HEK293 (cell line): ENCODE measurements around the gene ACOD1.
"Not testable (repeated sequence)": the region's sequence is repeated elsewhere in the genome, so short reads cannot be mapped to it uniquely, and the experiment has no call there.

Experiments
- CTCF ChIA-PET: fragments of 350-600 bp; formaldehyde crosslinking; extraction: SDS; loops from one replicate; lab custom pipeline; 2021; ENCODE audit warnings: antibody characterized with exemption; lab: Yijun Ruan, JAX
- POLR2A ChIA-PET: fragments of 300-600 bp; formaldehyde crosslinking; extraction: SDS; loops from one replicate; lab custom pipeline; 2020; ENCODE audit warnings: antibody characterized with exemption, inconsistent platforms; lab: Yijun Ruan, JAX
- H3K27ac ChIP-seq: fragments of 200-500 bp; sonication (Bioruptor generic); 2 replicates; pipeline ENCODE4 v1.5.1; 2014; ENCODE audit warnings: low read depth, low read length, control low read depth, inconsistent platforms; ENCODE audit errors: extremely low read depth
- H3K36me3 ChIP-seq, 2 experiments: fragments of 200-500 bp in 1 of 2; sonication (Bioruptor generic) in 1 of 2; 1 replicate in 1 of 2; 2 replicates in 1 of 2; pipeline ENCODE4 v1.5.1; 2014 to 2017; ENCODE audit warnings: inconsistent platforms in 2 of 2, low read length in 2 of 2; ENCODE audit not compliant: control insufficient read depth in 2 of 2, insufficient read depth in 1 of 2
- H3K4me1 ChIP-seq: fragments of 200-500 bp; sonication (Bioruptor generic); 2 replicates; pipeline ENCODE4 v1.5.1; 2014; ENCODE audit warnings: mild to moderate bottlenecking, low read length, inconsistent platforms; ENCODE audit not compliant: control insufficient read depth, insufficient read depth
- H3K4me3 ChIP-seq: 2 replicates; pipeline ENCODE4 v1.5.1; 2011; ENCODE audit warnings: low read depth, mild to moderate bottlenecking, control low read depth, low read length, moderate library complexity
- H3K9me3 ChIP-seq: fragments of 200-500 bp; sonication (Bioruptor generic); 2 replicates; pipeline ENCODE4 v1.5.1; 2014; ENCODE audit warnings: low read depth, low read length, inconsistent platforms; ENCODE audit not compliant: control insufficient read depth, insufficient read depth
- BCL11A ChIP-seq: fragments of 450-650 bp; formaldehyde crosslinking; IDR thresholded peaks from 2 replicates; pipeline ENCODE4 v1.5.1; 2016; ENCODE audit warnings: low read depth, missing biosample characterization, missing genetic modification characterization
- FEZF1 ChIP-seq: fragments of 450-650 bp; formaldehyde crosslinking; IDR thresholded peaks from 2 replicates; pipeline ENCODE4 v1.5.1; 2016; ENCODE audit warnings: missing biosample characterization, missing genetic modification characterization
- GLI4 ChIP-seq: fragments of 450-650 bp; formaldehyde crosslinking; IDR thresholded peaks from 2 replicates; pipeline ENCODE4 v1.5.1; 2016; ENCODE audit warnings: missing biosample characterization, missing genetic modification characterization
- KLF10 ChIP-seq: fragments of 450-650 bp; IDR thresholded peaks from 2 replicates; pipeline ENCODE4 v1.5.1; 2018; ENCODE audit warnings: missing biosample characterization, mild to moderate bottlenecking, missing genetic modification characterization
- MEIS1 ChIP-seq: sonication (generic); formaldehyde crosslinking; IDR thresholded peaks from 2 replicates; pipeline ENCODE4 v1.8.1; 2022; ENCODE audit warnings: missing genetic modification reagents, mild to moderate bottlenecking, borderline replicate concordance
- SETDB1 ChIP-seq: IDR thresholded peaks from one replicate; pipeline ENCODE4 v1.6.1; 2017; ENCODE audit warnings: mild to moderate bottlenecking, low read length, moderate library complexity, mixed read lengths; ENCODE audit not compliant: insufficient read length
- TCF7L2 ChIP-seq: IDR thresholded peaks from 2 replicates; pipeline ENCODE4 v1.6.1; 2011; ENCODE audit warnings: low read depth, mild to moderate bottlenecking, inconsistent platforms, low read length, moderate library complexity, borderline replicate concordance
- TRIM28 ChIP-seq: IDR thresholded peaks from 2 replicates; pipeline ENCODE4 v1.6.1; 2011; ENCODE audit warnings: low read length, control low read depth, borderline replicate concordance
- ZFP37 ChIP-seq: fragments of 450-650 bp; formaldehyde crosslinking; IDR thresholded peaks from 2 replicates; pipeline ENCODE4 v1.5.1; 2016; ENCODE audit warnings: missing biosample characterization, missing genetic modification characterization
- ZIC2 ChIP-seq: fragments of 450-650 bp; formaldehyde crosslinking; IDR thresholded peaks from 2 replicates; pipeline ENCODE4 v1.5.1; 2016; ENCODE audit warnings: missing biosample characterization, missing genetic modification characterization
- ZNF133 ChIP-seq: fragments of 450-650 bp; formaldehyde crosslinking; IDR thresholded peaks from 2 replicates; pipeline ENCODE4 v1.5.1; 2016; ENCODE audit warnings: missing biosample characterization, missing genetic modification characterization
- ZNF221 ChIP-seq: fragments of 450-650 bp; formaldehyde crosslinking; IDR thresholded peaks from 2 replicates; pipeline ENCODE4 v1.5.1; 2017; ENCODE audit warnings: missing biosample characterization, missing genetic modification characterization, borderline replicate concordance
- ZNF23 ChIP-seq: fragments of 450-650 bp; formaldehyde crosslinking; IDR thresholded peaks from 2 replicates; pipeline ENCODE4 v1.5.1; 2016; ENCODE audit warnings: missing biosample characterization, missing genetic modification characterization, borderline replicate concordance
- ZNF311 ChIP-seq: fragments of 450-650 bp; formaldehyde crosslinking; IDR thresholded peaks from 2 replicates; pipeline ENCODE4 v1.5.1; 2017; ENCODE audit warnings: missing biosample characterization, missing genetic modification characterization, borderline replicate concordance
- ZNF501 ChIP-seq: fragments of 450-650 bp; formaldehyde crosslinking; IDR thresholded peaks from 2 replicates; pipeline ENCODE4 v1.5.1; 2016; ENCODE audit warnings: missing biosample characterization, missing genetic modification characterization
- ZNF558 ChIP-seq: fragments of 450-650 bp; formaldehyde crosslinking; IDR thresholded peaks from 2 replicates; pipeline ENCODE4 v1.5.1; 2016; ENCODE audit warnings: missing biosample characterization, missing genetic modification characterization
- ZNF610 ChIP-seq: fragments of 450-650 bp; formaldehyde crosslinking; IDR thresholded peaks from 2 replicates; pipeline ENCODE4 v1.5.1; 2016; ENCODE audit warnings: missing biosample characterization, missing genetic modification characterization, borderline replicate concordance
- ZNF658 ChIP-seq: fragments of 450-650 bp; formaldehyde crosslinking; IDR thresholded peaks from 2 replicates; pipeline ENCODE4; 2016; ENCODE audit warnings: missing biosample characterization, missing genetic modification characterization
- ZNF776 ChIP-seq: fragments of 450-650 bp; formaldehyde crosslinking; IDR thresholded peaks from 2 replicates; pipeline ENCODE4 v1.5.0; 2017; ENCODE audit warnings: missing biosample characterization, missing genetic modification characterization, borderline replicate concordance
- ZNF785 ChIP-seq: fragments of 450-650 bp; formaldehyde crosslinking; IDR thresholded peaks from 2 replicates; pipeline ENCODE4 v1.5.1; 2016; ENCODE audit warnings: missing biosample characterization, missing genetic modification characterization
- ZSCAN30 ChIP-seq: fragments of 450-650 bp; IDR thresholded peaks from 2 replicates; pipeline ENCODE4 v1.5.1; 2018; ENCODE audit warnings: missing biosample characterization, mild to moderate bottlenecking, missing genetic modification characterization, moderate library complexity
- TF ChIP-seq, protein P1 (sequence below): fragments of 450-650 bp; formaldehyde crosslinking; IDR thresholded peaks from 2 replicates; pipeline ENCODE4 v1.5.1; 2016; ENCODE audit warnings: missing biosample characterization, missing genetic modification characterization, borderline replicate concordance
- TF ChIP-seq, protein P2 (sequence below): fragments of 450-650 bp; formaldehyde crosslinking; IDR thresholded peaks from 2 replicates; pipeline ENCODE4 v1.5.1; 2016; ENCODE audit warnings: missing biosample characterization, missing genetic modification characterization

The ACOD1 gene

GRCh38 chr13:76958841-76959432 lies 10.6 kb downstream of the ACOD1 start:
- no peak overlapping the region for H3K27ac ChIP-seq
- TF ChIP-seq ZNF558 (no peak), ZNF776 (tag by site-specific recombination) (no peak), ZNF23 (tag by site-specific recombination) (no peak), ZSCAN30 (tag by site-specific recombination) (no peak), ZFP37 (no peak), ZNF133 (tag by site-specific recombination) (no peak), FEZF1 (no peak), BCL11A (tag by site-specific recombination) (no peak), ZNF658 (tag by site-specific recombination) (no peak), ZNF221 (tag by site-specific recombination) (no peak), TCF7L2 (no peak), ZNF501 (tag by site-specific recombination) (no peak), MEIS1 (CRISPR knock-in tag) (no peak), GLI4 (tag by site-specific recombination) (no peak), KLF10 (tag by site-specific recombination) (no peak), ZNF311 (tag by site-specific recombination) (no peak), ZNF785 (tag by site-specific recombination) (no peak), ZIC2 (tag by site-specific recombination) (no peak)
- TF ChIP-seq, protein P1, sequence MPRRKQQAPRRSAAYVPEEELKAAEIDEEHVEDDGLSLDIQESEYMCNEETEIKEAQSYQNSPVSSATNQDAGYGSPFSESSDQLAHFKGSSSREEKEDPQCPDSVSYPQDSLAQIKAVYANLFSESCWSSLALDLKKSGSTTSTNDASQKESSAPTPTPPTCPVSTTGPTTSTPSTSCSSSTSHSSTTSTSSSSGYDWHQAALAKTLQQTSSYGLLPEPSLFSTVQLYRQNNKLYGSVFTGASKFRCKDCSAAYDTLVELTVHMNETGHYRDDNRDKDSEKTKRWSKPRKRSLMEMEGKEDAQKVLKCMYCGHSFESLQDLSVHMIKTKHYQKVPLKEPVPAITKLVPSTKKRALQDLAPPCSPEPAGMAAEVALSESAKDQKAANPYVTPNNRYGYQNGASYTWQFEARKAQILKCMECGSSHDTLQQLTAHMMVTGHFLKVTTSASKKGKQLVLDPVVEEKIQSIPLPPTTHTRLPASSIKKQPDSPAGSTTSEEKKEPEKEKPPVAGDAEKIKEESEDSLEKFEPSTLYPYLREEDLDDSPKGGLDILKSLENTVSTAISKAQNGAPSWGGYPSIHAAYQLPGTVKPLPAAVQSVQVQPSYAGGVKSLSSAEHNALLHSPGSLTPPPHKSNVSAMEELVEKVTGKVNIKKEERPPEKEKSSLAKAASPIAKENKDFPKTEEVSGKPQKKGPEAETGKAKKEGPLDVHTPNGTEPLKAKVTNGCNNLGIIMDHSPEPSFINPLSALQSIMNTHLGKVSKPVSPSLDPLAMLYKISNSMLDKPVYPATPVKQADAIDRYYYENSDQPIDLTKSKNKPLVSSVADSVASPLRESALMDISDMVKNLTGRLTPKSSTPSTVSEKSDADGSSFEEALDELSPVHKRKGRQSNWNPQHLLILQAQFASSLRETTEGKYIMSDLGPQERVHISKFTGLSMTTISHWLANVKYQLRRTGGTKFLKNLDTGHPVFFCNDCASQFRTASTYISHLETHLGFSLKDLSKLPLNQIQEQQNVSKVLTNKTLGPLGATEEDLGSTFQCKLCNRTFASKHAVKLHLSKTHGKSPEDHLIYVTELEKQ: no peak
- TF ChIP-seq, protein P2, sequence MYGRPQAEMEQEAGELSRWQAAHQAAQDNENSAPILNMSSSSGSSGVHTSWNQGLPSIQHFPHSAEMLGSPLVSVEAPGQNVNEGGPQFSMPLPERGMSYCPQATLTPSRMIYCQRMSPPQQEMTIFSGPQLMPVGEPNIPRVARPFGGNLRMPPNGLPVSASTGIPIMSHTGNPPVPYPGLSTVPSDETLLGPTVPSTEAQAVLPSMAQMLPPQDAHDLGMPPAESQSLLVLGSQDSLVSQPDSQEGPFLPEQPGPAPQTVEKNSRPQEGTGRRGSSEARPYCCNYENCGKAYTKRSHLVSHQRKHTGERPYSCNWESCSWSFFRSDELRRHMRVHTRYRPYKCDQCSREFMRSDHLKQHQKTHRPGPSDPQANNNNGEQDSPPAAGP (tag by site-specific recombination): no peak
- POLR2A ChIA-PET: no interaction called here
- no peaks in the 10 kb centered on the region for H3K9me3 ChIP-seq
- no peak overlapping the region for H3K4me3 ChIP-seq
- no peaks in the 10 kb centered on the region for H3K4me1 ChIP-seq
- H3K36me3 ChIP-seq: no peaks in the 10 kb centered on the region
- CTCF ChIA-PET: no interaction called here

DNA sequence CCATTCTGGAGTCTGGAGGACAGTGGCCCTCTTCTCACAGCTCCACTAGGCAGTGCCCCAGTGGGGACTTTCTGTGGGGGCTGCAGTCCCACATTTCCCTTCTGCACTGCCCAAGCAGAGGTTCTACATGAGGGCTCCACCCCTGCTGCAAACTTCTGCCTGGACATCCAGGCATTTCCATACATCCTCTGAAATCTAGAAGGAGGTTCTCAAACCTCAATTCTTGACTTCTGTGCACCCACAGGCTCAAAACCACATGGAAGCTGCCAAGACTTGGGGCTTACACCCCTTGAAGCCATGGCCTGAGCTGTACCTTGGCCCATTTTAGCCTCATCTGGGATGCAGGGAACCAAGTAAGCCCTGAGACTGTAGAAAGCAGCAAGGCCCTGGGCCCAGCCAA lies 11.4 kb downstream of the ACOD1 start:
- H3K4me1 ChIP-seq, POLR2A ChIA-PET, CTCF ChIA-PET, H3K9me3 ChIP-seq, H3K4me3 ChIP-seq, H3K27ac ChIP-seq, H3K36me3 ChIP-seq: not testable (repeated sequence)
- TF ChIP-seq SETDB1 (peak; percentile 96), ZNF610 (tag by site-specific recombination) (0 out of 2 replicates have a peak, but pooled peaks have one; percentile 21), TRIM28 (peak; percentile 86; the same call in 1 of the 2 replicates)
